ENCODE measurements around the gene RTP2.

RTP2 gene

GRCh38 chr3:187665764-187666402, 36.5 kb downstream of the RTP2 start:
- DNase-seq: peak; percentile 43

- peak; percentile 40 for DNase-seq
Observed at GRCh38 chr3:187665010-187665409, 37.3 kb downstream of the RTP2 start.

- DNase-seq: no peak
Observed at GRCh38 chr3:187662848-187663409, 39.4 kb downstream of the RTP2 start.

- DNase-seq: no peak
Observed at GRCh38 chr3:187661267-187661666, 41.1 kb downstream of the RTP2 start.

- no peak for DNase-seq
Observed at GRCh38 chr3:187651282-187651681, 51.1 kb downstream of the RTP2 start.
